Osteoblast (primary cell): ENCODE data around the gene DAO. TPM values are rescaled to one million over a fixed set of nuclear protein-coding genes. Genes with fewer than 3 reads are reported as not detected.

ENCODE experiments used
- DNase-seq: peaks from one replicate; pipeline ENCODE4 v3.0.0; 2011; ENCODE audit warnings: low spot score, mixed read lengths; ENCODE audit not compliant: insufficient read length; ENCODE audit errors: missing footprints
- H2AFZ ChIP-seq: 2 replicates; pipeline ENCODE4 v1.6.0; 2011; ENCODE audit warnings: mild to moderate bottlenecking, low read length
- H3K27ac ChIP-seq: 2 replicates; pipeline ENCODE4 v1.5.1; 2011; ENCODE audit warnings: mild to moderate bottlenecking, low read depth, low read length, moderate library complexity
- H3K27me3 ChIP-seq: 2 replicates; pipeline ENCODE4 v1.6.0; 2012; ENCODE audit warnings: mild to moderate bottlenecking, control low read depth, inconsistent platforms, low read length, moderate library complexity; ENCODE audit not compliant: insufficient read depth
- H3K36me3 ChIP-seq: 2 replicates; pipeline ENCODE4 v1.5.1; 2011; ENCODE audit warnings: mild to moderate bottlenecking, low read length, control low read depth, moderate library complexity; ENCODE audit not compliant: insufficient read depth
- H3K4me1 ChIP-seq: 2 replicates; pipeline ENCODE4 v1.5.1; 2011; ENCODE audit warnings: mild to moderate bottlenecking, low read length, control low read depth, moderate library complexity; ENCODE audit not compliant: insufficient read depth
- H3K4me2 ChIP-seq: 2 replicates; pipeline ENCODE4 v1.6.0; 2011; ENCODE audit warnings: mild to moderate bottlenecking, low read length; ENCODE audit not compliant: insufficient read depth
- H3K4me3 ChIP-seq: fragments of 200-600 bp; sonication (generic); 3 replicates; pipeline ENCODE4 v1.5.1; 2012; ENCODE audit warnings: mild to moderate bottlenecking, low read length, inconsistent platforms; ENCODE audit not compliant: insufficient read depth
- H3K79me2 ChIP-seq: 2 replicates; pipeline ENCODE4 v1.6.0; 2012; ENCODE audit warnings: mild to moderate bottlenecking, low read length, control low read depth, inconsistent platforms; ENCODE audit not compliant: insufficient read depth
- H3K9me3 ChIP-seq: 2 replicates; pipeline ENCODE4 v1.5.1; 2011; ENCODE audit warnings: low read depth, low read length, control low read depth
- H4K20me1 ChIP-seq: 2 replicates; pipeline ENCODE4 v1.6.0; 2012; ENCODE audit warnings: mild to moderate bottlenecking, low read length, control low read depth; ENCODE audit not compliant: insufficient read depth
- total RNA-seq: library from RNA; depleted of rRNA; stranded (reverse); fragments of >200 nt; gene quantifications from 2 replicates; pipeline ENCODE4 v1.2.3, GENCODE V29; 2012
- TF ChIP-seq, protein P1 (sequence below): IDR thresholded peaks from 2 replicates; pipeline ENCODE4 v1.5.1; 2011; ENCODE audit warnings: mild to moderate bottlenecking, low read depth, low read length, moderate library complexity; ENCODE audit errors: extremely low read depth

The DAO gene
- total RNA-seq, 1 donor: not detected

DNA sequence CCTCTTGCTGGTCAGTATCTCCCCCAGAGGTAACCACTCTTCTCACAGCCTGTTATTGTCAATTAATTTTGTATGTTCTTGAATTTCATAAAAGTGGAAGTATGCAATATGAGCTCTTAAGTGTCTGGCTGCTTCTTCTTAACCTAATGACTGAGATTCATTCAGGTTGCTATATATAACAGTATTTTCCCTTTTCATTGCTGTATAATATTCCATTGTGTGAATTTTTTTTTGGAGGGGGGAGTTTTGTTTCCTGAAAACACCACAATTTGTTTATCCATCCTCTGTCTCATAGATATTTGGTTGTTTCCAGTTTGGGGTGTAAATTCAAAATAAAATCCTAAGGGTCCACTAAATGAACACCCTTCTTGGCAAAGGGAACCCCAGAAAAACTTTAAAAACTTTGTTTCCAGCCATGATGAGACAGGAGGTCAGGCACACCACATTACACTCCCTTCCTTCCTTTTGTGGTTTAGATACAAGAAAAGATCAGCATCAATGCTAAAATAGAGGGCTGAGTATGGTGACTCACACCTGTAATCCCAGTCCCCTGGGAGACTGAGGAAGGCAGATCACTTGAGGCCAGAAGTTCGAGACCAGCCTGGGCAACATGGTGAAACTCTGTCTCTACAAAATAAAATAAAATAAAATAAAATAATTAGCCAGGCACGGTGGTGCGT, 4.1 kb upstream of the DAO start:
- H3K27me3 ChIP-seq: peaks cover 3% of the 10 kb centered on the region
- no peaks in the 10 kb centered on the region for H4K20me1 ChIP-seq
- H3K36me3 ChIP-seq: no peaks in the 10 kb centered on the region
- H3K79me2 ChIP-seq: no peaks in the 10 kb centered on the region
- no peak for DNase-seq
- no peak overlapping the region for H3K27ac ChIP-seq
- H2AFZ ChIP-seq: no peak overlapping the region
- H3K4me1 ChIP-seq: no peaks in the 10 kb centered on the region
- H3K4me3 ChIP-seq: no peak overlapping the region
- H3K4me2 ChIP-seq: no peak overlapping the region
- H3K9me3 ChIP-seq: no peaks in the 10 kb centered on the region
- TF ChIP-seq, protein P1, sequence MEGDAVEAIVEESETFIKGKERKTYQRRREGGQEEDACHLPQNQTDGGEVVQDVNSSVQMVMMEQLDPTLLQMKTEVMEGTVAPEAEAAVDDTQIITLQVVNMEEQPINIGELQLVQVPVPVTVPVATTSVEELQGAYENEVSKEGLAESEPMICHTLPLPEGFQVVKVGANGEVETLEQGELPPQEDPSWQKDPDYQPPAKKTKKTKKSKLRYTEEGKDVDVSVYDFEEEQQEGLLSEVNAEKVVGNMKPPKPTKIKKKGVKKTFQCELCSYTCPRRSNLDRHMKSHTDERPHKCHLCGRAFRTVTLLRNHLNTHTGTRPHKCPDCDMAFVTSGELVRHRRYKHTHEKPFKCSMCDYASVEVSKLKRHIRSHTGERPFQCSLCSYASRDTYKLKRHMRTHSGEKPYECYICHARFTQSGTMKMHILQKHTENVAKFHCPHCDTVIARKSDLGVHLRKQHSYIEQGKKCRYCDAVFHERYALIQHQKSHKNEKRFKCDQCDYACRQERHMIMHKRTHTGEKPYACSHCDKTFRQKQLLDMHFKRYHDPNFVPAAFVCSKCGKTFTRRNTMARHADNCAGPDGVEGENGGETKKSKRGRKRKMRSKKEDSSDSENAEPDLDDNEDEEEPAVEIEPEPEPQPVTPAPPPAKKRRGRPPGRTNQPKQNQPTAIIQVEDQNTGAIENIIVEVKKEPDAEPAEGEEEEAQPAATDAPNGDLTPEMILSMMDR: no peak

DNA sequence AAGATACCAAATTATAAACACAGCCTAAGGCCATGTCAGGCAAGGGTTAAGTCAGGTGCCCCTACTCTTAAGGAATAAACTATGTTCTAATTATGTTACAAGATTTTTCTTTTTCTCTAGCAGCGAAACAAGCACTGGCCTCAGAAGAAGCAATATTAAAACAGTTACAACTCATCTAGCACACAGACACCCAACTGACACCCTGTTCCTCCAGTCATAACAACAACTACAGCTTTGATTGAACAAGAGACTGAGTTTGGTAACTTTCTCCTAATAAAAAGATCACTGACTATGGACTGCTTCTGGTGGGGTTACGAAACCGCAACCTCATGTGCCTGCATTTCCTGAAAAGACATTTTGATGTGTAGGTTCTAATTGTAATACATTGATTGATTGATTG, 3.3 kb upstream of the DAO start:
- no peak overlapping the region for H3K4me3 ChIP-seq
- no peaks in the 10 kb centered on the region for H3K79me2 ChIP-seq
- no peak for DNase-seq
- no peak overlapping the region for H2AFZ ChIP-seq
- H3K9me3 ChIP-seq: no peaks in the 10 kb centered on the region
- H3K4me2 ChIP-seq: no peak overlapping the region
- H4K20me1 ChIP-seq: no peaks in the 10 kb centered on the region
- TF ChIP-seq, protein P1: no peak
- H3K4me1 ChIP-seq: no peaks in the 10 kb centered on the region
- H3K27me3 ChIP-seq: peaks cover 9% of the 10 kb centered on the region
- H3K27ac ChIP-seq: no peak overlapping the region
- no peaks in the 10 kb centered on the region for H3K36me3 ChIP-seq

DNA sequence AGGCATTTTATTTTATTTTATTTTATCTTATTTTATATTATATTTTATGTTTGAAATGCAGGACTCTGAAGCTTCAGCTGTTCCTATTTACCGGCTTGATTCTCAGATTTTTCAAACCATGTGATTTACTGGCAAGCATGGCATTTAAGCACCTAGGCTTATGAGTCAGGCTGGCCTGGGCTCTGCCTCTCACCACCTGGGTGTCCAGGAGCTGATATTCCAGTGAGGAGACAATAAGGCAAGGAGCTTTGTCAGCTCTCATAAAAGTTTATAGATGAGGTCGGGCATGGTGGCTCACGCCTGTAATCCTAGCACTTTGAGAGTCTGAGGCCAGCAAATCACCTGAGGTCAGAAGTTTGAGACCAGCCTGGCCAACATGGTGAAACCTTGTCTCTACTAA, 2.1 kb downstream of the DAO start:
- no peaks in the 10 kb centered on the region for H3K9me3 ChIP-seq
- no peak overlapping the region for H3K4me3 ChIP-seq
- H2AFZ ChIP-seq: no peak overlapping the region
- H3K27ac ChIP-seq: no peak overlapping the region
- no peaks in the 10 kb centered on the region for H3K4me1 ChIP-seq
- no peaks in the 10 kb centered on the region for H4K20me1 ChIP-seq
- no peak for DNase-seq
- H3K4me2 ChIP-seq: no peak overlapping the region
- peaks cover 9% of the 10 kb centered on the region for H3K27me3 ChIP-seq
- TF ChIP-seq, protein P1: no peak
- no peaks in the 10 kb centered on the region for H3K79me2 ChIP-seq
- H3K36me3 ChIP-seq: no peaks in the 10 kb centered on the region

DNA sequence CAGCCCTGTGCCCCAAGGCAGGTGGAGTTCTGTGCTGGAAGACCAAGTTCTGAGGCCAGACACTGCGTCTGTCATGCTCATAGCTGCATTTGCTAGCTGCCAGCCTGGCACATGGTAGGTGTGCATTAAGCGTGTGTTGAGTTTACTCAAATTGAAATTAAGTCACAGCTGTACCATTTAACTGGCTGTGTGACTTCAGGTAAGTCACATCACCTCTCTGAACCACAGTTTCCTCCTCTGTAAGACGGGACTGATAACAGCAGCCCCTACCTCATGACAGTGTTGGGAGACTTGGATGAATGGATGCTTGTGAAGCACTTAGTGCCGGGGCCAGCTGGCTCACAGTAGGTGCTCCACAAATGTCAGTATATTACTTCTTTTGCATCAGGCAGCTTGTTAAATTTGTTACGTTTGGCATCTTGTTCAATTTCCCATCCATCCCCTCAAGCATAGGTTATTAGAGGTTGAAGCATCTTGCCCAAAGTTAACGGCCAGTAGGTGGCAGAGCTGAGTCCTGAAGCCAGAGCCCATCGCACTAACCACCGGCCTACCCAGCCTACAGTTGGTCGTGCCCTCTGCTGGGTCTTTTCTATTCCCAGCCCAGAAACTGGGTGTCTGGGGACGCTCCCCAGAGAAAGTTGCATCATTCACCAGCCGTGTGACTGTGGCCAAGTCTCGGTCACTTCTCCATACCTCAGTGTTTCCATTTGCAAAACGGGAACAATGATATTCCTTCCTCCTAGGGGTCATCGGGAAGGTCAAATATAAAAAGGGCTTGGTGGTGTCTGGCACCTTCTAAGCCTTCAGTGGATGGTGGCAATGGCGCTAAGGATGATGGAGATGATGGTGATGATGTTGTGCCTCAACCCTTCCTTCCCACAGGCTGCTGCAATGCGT, 4.5 kb downstream of the DAO start:
- H3K27ac ChIP-seq: no peak overlapping the region

More for the DNA sequence above, 4.5 kb downstream of the DAO start:
- no peaks in the 10 kb centered on the region for H3K36me3 ChIP-seq
- no peaks in the 10 kb centered on the region for H4K20me1 ChIP-seq
- no peak overlapping the region for H2AFZ ChIP-seq
- H3K4me2 ChIP-seq: no peak overlapping the region
- H3K4me1 ChIP-seq: no peaks in the 10 kb centered on the region
- DNase-seq: peak; percentile 87
- no peaks in the 10 kb centered on the region for H3K9me3 ChIP-seq
- H3K4me3 ChIP-seq: no peak overlapping the region
- H3K27me3 ChIP-seq: peaks cover 9% of the 10 kb centered on the region
- no peaks in the 10 kb centered on the region for H3K79me2 ChIP-seq
- TF ChIP-seq, protein P1: peak; percentile 67
